HEK293 (cell line): ENCODE data around the gene PPARG.

Experiments used
- BCL6B ChIP-seq: fragments of 450-650 bp; formaldehyde crosslinking; IDR thresholded peaks from 2 replicates; pipeline ENCODE4 v1.5.1; 2017; ENCODE audit warnings: missing biosample characterization, missing genetic modification characterization
- GFI1B ChIP-seq: fragments of 450-650 bp; formaldehyde crosslinking; IDR thresholded peaks from 2 replicates; pipeline ENCODE4 v1.5.1; 2016; ENCODE audit warnings: missing biosample characterization, missing genetic modification characterization
- KLF16 ChIP-seq: fragments of 450-650 bp; formaldehyde crosslinking; IDR thresholded peaks from 2 replicates; pipeline ENCODE4 v1.5.1; 2017; ENCODE audit warnings: missing biosample characterization, missing genetic modification characterization
- PRDM2 ChIP-seq: fragments of 450-650 bp; formaldehyde crosslinking; IDR thresholded peaks from 2 replicates; pipeline ENCODE4 v1.5.1; 2016; ENCODE audit warnings: missing biosample characterization, missing genetic modification characterization, borderline replicate concordance
- SCRT2 ChIP-seq: fragments of 450-650 bp; formaldehyde crosslinking; IDR thresholded peaks from 2 replicates; pipeline ENCODE4 v1.5.1; 2016; ENCODE audit warnings: missing biosample characterization, missing genetic modification characterization
- SP2 ChIP-seq: fragments of 450-650 bp; formaldehyde crosslinking; IDR thresholded peaks from 2 replicates; pipeline ENCODE4 v1.5.1; 2016; ENCODE audit warnings: missing biosample characterization, missing genetic modification characterization
- ZBTB17 ChIP-seq: fragments of 450-650 bp; formaldehyde crosslinking; IDR thresholded peaks from 2 replicates; pipeline ENCODE4 v1.5.1; 2016; ENCODE audit warnings: missing biosample characterization, missing genetic modification characterization
- ZBTB44 ChIP-seq: fragments of 450-650 bp; IDR thresholded peaks from 2 replicates; pipeline ENCODE4 v1.5.1; 2018; ENCODE audit warnings: missing biosample characterization, mild to moderate bottlenecking, missing genetic modification characterization
- ZBTB7A ChIP-seq: fragments of 450-650 bp; formaldehyde crosslinking; IDR thresholded peaks from 2 replicates; pipeline ENCODE4 v1.5.1; 2016; ENCODE audit warnings: low read depth, missing biosample characterization, missing genetic modification characterization
- ZFP37 ChIP-seq: fragments of 450-650 bp; formaldehyde crosslinking; IDR thresholded peaks from 2 replicates; pipeline ENCODE4 v1.5.1; 2016; ENCODE audit warnings: missing biosample characterization, missing genetic modification characterization
- ZNF18 ChIP-seq: fragments of 450-650 bp; formaldehyde crosslinking; IDR thresholded peaks from 2 replicates; pipeline ENCODE4 v1.5.1; 2016; ENCODE audit warnings: missing biosample characterization, missing genetic modification characterization
- ZNF37A ChIP-seq: fragments of 450-650 bp; IDR thresholded peaks from 2 replicates; pipeline ENCODE4 v1.5.1; 2018; ENCODE audit warnings: missing biosample characterization, missing genetic modification characterization
- ZNF391 ChIP-seq: fragments of 450-650 bp; formaldehyde crosslinking; IDR thresholded peaks from 2 replicates; pipeline ENCODE4 v1.5.1; 2016; ENCODE audit warnings: low read depth, missing biosample characterization, missing genetic modification characterization, borderline replicate concordance
- ZNF426 ChIP-seq: fragments of 450-650 bp; formaldehyde crosslinking; IDR thresholded peaks from 2 replicates; pipeline ENCODE4 v1.5.1; 2017; ENCODE audit warnings: missing biosample characterization, missing genetic modification characterization, mild to moderate bottlenecking, inconsistent platforms, moderate library complexity
- ZNF561 ChIP-seq: fragments of 450-650 bp; IDR thresholded peaks from 2 replicates; pipeline ENCODE4 v1.5.1; 2018; ENCODE audit warnings: missing biosample characterization, missing genetic modification characterization, borderline replicate concordance
- ZNF639 ChIP-seq: fragments of 450-650 bp; formaldehyde crosslinking; IDR thresholded peaks from 2 replicates; pipeline ENCODE4 v1.5.1; 2016; ENCODE audit warnings: missing biosample characterization, missing genetic modification characterization
- ZNF768 ChIP-seq: fragments of 450-650 bp; formaldehyde crosslinking; IDR thresholded peaks from 2 replicates; pipeline ENCODE4 v1.5.1; 2018; ENCODE audit warnings: missing biosample characterization, mild to moderate bottlenecking, missing genetic modification characterization
- ZNF776 ChIP-seq: fragments of 450-650 bp; formaldehyde crosslinking; IDR thresholded peaks from 2 replicates; pipeline ENCODE4 v1.5.0; 2017; ENCODE audit warnings: missing biosample characterization, missing genetic modification characterization, borderline replicate concordance
- ZNF791 ChIP-seq: fragments of 450-650 bp; formaldehyde crosslinking; IDR thresholded peaks from 2 replicates; pipeline ENCODE4 v1.5.1; 2016; ENCODE audit warnings: missing biosample characterization, missing genetic modification characterization

The PPARG gene

GRCh38 chr3:12280357-12280806 is 8.5 kb upstream of the PPARG start (continued):
- TF ChIP-seq GFI1B (tag by site-specific recombination): no peak
- TF ChIP-seq ZNF391 (tag by site-specific recombination): no peak
- no peak for TF ChIP-seq ZNF791 (tag by site-specific recombination)
- TF ChIP-seq ZNF561 (tag by site-specific recombination): 0 out of 2 replicates have a peak, but pooled peaks have one; percentile 60
- peak; percentile 65 for TF ChIP-seq ZBTB17 (tag by site-specific recombination)
- TF ChIP-seq ZNF426 (tag by site-specific recombination): no peak
- no peak for TF ChIP-seq ZNF37A (tag by site-specific recombination)
- TF ChIP-seq KLF16 (tag by site-specific recombination): no peak
- TF ChIP-seq ZBTB44 (tag by site-specific recombination): no peak
- no peak for TF ChIP-seq ZBTB7A (tag by site-specific recombination)
- TF ChIP-seq BCL6B (tag by site-specific recombination): no peak
- no peak for TF ChIP-seq ZFP37
- no peak for TF ChIP-seq ZNF768 (tag by site-specific recombination)
- no peak for TF ChIP-seq ZNF639 (tag by site-specific recombination)
- no peak for TF ChIP-seq SP2 (tag by site-specific recombination)
- TF ChIP-seq ZNF18 (tag by site-specific recombination): no peak
- TF ChIP-seq PRDM2: no peak
- peak; percentile 95 for TF ChIP-seq SCRT2
- TF ChIP-seq ZNF776 (tag by site-specific recombination): no peak
- TF ChIP-seq, all 188 proteins: peak for 19
